C4-2B (cell line): ENCODE measurements around the gene NALCN.

Experiments
- H3K27ac ChIP-seq: fragments of 450-650 bp; 2 replicates; pipeline ENCODE4 v1.5.1; 2017
- CTCF ChIP-seq: fragments of 450-650 bp; conservative IDR thresholded peaks from 2 replicates; pipeline ENCODE4 v1.5.1; 2017; ENCODE audit warnings: mild to moderate bottlenecking
- ZFX ChIP-seq: fragments of 450-650 bp; IDR thresholded peaks from 2 replicates; pipeline ENCODE4 v1.6.1; 2017

NALCN gene

GRCh38 chr13:101016475-101016874 lies 399.8 kb downstream of the NALCN start:
- H3K27ac ChIP-seq = no peak overlapping the region
- TF ChIP-seq CTCF = no peak
- no peak for TF ChIP-seq ZFX

GRCh38 chr13:101013245-101013644 lies 403.1 kb downstream of the NALCN start:
- no peak overlapping the region for H3K27ac ChIP-seq
- TF ChIP-seq ZFX = no peak
- TF ChIP-seq CTCF = no peak

GRCh38 chr13:101010100-101010499 lies 406.2 kb downstream of the NALCN start:
- TF ChIP-seq CTCF (no peak), ZFX (no peak)
- H3K27ac ChIP-seq = no peak overlapping the region

- TF ChIP-seq CTCF (no peak; the same call in 1 of the 2 replicates), ZFX (no peak)
- no peak overlapping the region for H3K27ac ChIP-seq
Observed at GRCh38 chr13:101007245-101007644, 409.1 kb downstream of the NALCN start.
